Transverse colon (tissue), 4 donors: ENCODE results near the gene RBM44. TPM values are rescaled to one million over a fixed set of nuclear protein-coding genes. Genes with fewer than 3 reads are reported as not detected.

Experiments used
- DNase-seq: peaks from one replicate; pipeline ENCODE4 v3.0.0-alpha.2; 2019
- H3K27ac ChIP-seq, 4 donors: fragments of 200-600 bp; sonication (generic); 2 replicates each; pipeline ENCODE4 v1.5.1; 2016 to 2018; ENCODE audit warnings: inconsistent platforms in 4 of 4
- H3K27me3 ChIP-seq: fragments of 200-600 bp; sonication (generic); 2 replicates; pipeline ENCODE4 v1.5.1; 2017; ENCODE audit warnings: inconsistent platforms
- H3K36me3 ChIP-seq, 4 donors: fragments of 200-600 bp; sonication (generic); 2 replicates each; pipeline ENCODE4 v1.5.1; 2017 to 2019; ENCODE audit warnings: inconsistent platforms in 4 of 4
- H3K4me1 ChIP-seq, 4 donors: fragments of 200-600 bp; sonication (generic); 2 replicates each; pipeline ENCODE4 v1.5.1; 2017 to 2020; ENCODE audit warnings: inconsistent platforms in 4 of 4
- H3K4me3 ChIP-seq, 4 donors: fragments of 200-600 bp; sonication (generic); 1 replicate in 1 of 4; 2 replicates in 3 of 4; pipeline versions ENCODE4 v1.5.1 to v1.6.1; 2017 to 2019; ENCODE audit warnings: inconsistent platforms in 4 of 4
- H3K9me3 ChIP-seq, 2 donors: fragments of 200-600 bp; sonication (generic); 2 replicates each; pipeline ENCODE4 v1.5.1; 2017 to 2019; ENCODE audit warnings: inconsistent platforms in 2 of 2
- CTCF ChIP-seq, 5 experiments: fragments of 200-600 bp in 3 of 5; fragments of 450-650 bp in 2 of 5; sonication (generic) in 3 of 5; IDR thresholded peaks; 1 replicate in 2 of 5; 2 replicates in 3 of 5; pipeline ENCODE4 v1.5.1; 2016 to 2017; ENCODE audit warnings: antibody characterized with exemption in 5 of 5, inconsistent platforms in 3 of 5, mild to moderate bottlenecking in 2 of 5, moderate library complexity in 1 of 5
- EP300 ChIP-seq: sonication (generic); formaldehyde crosslinking; IDR thresholded peaks from one replicate; pipeline ENCODE4 v1.6.1; 2017; ENCODE audit warnings: antibody characterized with exemption, low read depth
- POLR2A ChIP-seq: fragments of 450-650 bp; IDR thresholded peaks from one replicate; pipeline ENCODE4 v1.6.1; 2016; ENCODE audit warnings: antibody characterized with exemption, mild to moderate bottlenecking, moderate library complexity
- POLR2AphosphoS5 ChIP-seq, 3 donors: sonication (generic); formaldehyde crosslinking; IDR thresholded peaks; one replicate each; pipeline ENCODE4 v1.6.1; 2016; ENCODE audit warnings: antibody characterized with exemption in 3 of 3
- whole genome bisulfite sequencing, 2 donors: methylation state at CpG; one replicate each; pipeline ENCODE4 v1.1.5; 2018; ENCODE audit warnings: low coverage in 1 of 2; 5-methylcytosine and 5-hydroxymethylcytosine counted together
- in situ Hi-C, 4 donors: fragments of 200-750 bp; cut with MboI; loops; one replicate each; pipeline versions ENCODE4 v1.15.0 to v1.15.1; 2017; ENCODE audit warnings: low sequenced_read_pairs in 3 of 4, low pct_ligation_motif_present in 1 of 4, low pct_unique_long_range_greater_than_20kb in 1 of 4
- intact Hi-C: fragments of 100-400 bp; cut with DNase I; formaldehyde crosslinking; loops from one replicate; pipeline ENCODE4 v1.15.1; 2023; ENCODE audit warnings: low total_unique reads
- total RNA-seq, 4 donors: library from RNA; depleted of rRNA; stranded (reverse); fragments of >200 nt; gene quantifications; one replicate each; pipeline ENCODE4 v1.1.0, GENCODE V29; 2016

The RBM44 gene
- total RNA-seq, 4 donors from 2014 or later: 0.27 to 1.2 (median 0.95) TPM; not detected in 1

GRCh38 chr2:237819231-237819630 lies 20.7 kb downstream of the RBM44 start:
- no peaks in the 10 kb centered on the region for H3K4me1 ChIP-seq
- no peak overlapping the region for H3K27ac ChIP-seq
- TF ChIP-seq CTCF (IDR thresholded peaks at IDR 0.05): no peak
- TF ChIP-seq POLR2AphosphoS5 (IDR thresholded peaks at IDR 0.05): no peak
- no peak for TF ChIP-seq POLR2A
- TF ChIP-seq EP300: no peak
- no peak overlapping the region for H3K4me3 ChIP-seq
- in situ Hi-C loops (no loop called here), intact Hi-C loops (no loop called here)
- 61 to 73% methylated on average over 2 of the region's 2 CpGs for WGBS, 2 donors
- no peaks in the 10 kb centered on the region for H3K9me3 ChIP-seq
- H3K27me3 ChIP-seq: no peaks in the 10 kb centered on the region
- no peaks in the 10 kb centered on the region for H3K36me3 ChIP-seq
- no peak for DNase-seq

- Histone ChIP-seq H3K4me1 (no peaks in the 10 kb centered on the region), H3K27me3 (no peaks in the 10 kb centered on the region), H3K27ac (no peak overlapping the region), H3K36me3 (no peaks in the 10 kb centered on the region), H3K9me3 (no peaks in the 10 kb centered on the region), H3K4me3 (no peak overlapping the region)
- intact Hi-C loops (no loop called here), in situ Hi-C loops (no loop called here)
- 84 to 85% methylated on average over 2 of the region's 2 CpGs for WGBS, 2 donors
- DNase-seq: no peak
- TF ChIP-seq POLR2AphosphoS5 (IDR thresholded peaks at IDR 0.05) (no peak), EP300 (no peak), POLR2A (no peak), CTCF (IDR thresholded peaks at IDR 0.05) (no peak)
These were observed 21.8 kb downstream of the RBM44 start for GRCh38 chr2:237820421-237820820.

- intact Hi-C loops: no loop called here
- H3K4me3 ChIP-seq: no peak overlapping the region
- H3K9me3 ChIP-seq: no peaks in the 10 kb centered on the region
- H3K4me1 ChIP-seq: no peaks in the 10 kb centered on the region
- no peak for DNase-seq
- in situ Hi-C loops: no loop called here
- H3K27me3 ChIP-seq: no peaks in the 10 kb centered on the region
- no peak overlapping the region for H3K27ac ChIP-seq
- H3K36me3 ChIP-seq: no peaks in the 10 kb centered on the region
- no peak for TF ChIP-seq EP300
- 92 to 93% methylated on average over 2 of the region's 2 CpGs for WGBS, 2 donors
These were observed 25.0 kb downstream of the RBM44 start for GRCh38 chr2:237823544-237823943.

GRCh38 chr2:237824085-237824484 lies 25.5 kb downstream of the RBM44 start:
- no peak for DNase-seq
- Histone ChIP-seq H3K4me3 (no peak overlapping the region), H3K9me3 (no peaks in the 10 kb centered on the region), H3K4me1 (no peaks in the 10 kb centered on the region), H3K36me3 (no peaks in the 10 kb centered on the region), H3K27ac (no peak overlapping the region), H3K27me3 (no peaks in the 10 kb centered on the region)
- intact Hi-C loops: no loop called here
- no peak for TF ChIP-seq POLR2A
- TF ChIP-seq POLR2AphosphoS5 (IDR thresholded peaks at IDR 0.05): no peak
- TF ChIP-seq CTCF (IDR thresholded peaks at IDR 0.05): no peak
- TF ChIP-seq EP300: no peak
- WGBS, 2 donors: 77 to 89% methylated on average over 3 to 6 of the region's 6 CpGs
- in situ Hi-C loops: no loop called here

GRCh38 chr2:237827421-237827987 lies 28.9 kb downstream of the RBM44 start:
- WGBS, 2 donors: 78 to 85% methylated on average over 3 of the region's 3 CpGs
- in situ Hi-C loops (no loop called here), intact Hi-C loops (no loop called here)
- no peaks in the 10 kb centered on the region for H3K36me3 ChIP-seq
- no peaks in the 10 kb centered on the region for H3K9me3 ChIP-seq
- no peaks in the 10 kb centered on the region for H3K27me3 ChIP-seq
- H3K27ac ChIP-seq: no peak overlapping the region
- H3K4me1 ChIP-seq: no peaks in the 10 kb centered on the region
- no peak for DNase-seq
- no peak overlapping the region for H3K4me3 ChIP-seq
- TF ChIP-seq CTCF (IDR thresholded peaks at IDR 0.05) (no peak), POLR2A (no peak), POLR2AphosphoS5 (IDR thresholded peaks at IDR 0.05) (no peak), EP300 (no peak)
